AG09309 (cell line): Measurements from ENCODE around the gene OR2G2.

Experiments
- DNase-seq: peaks from one replicate; pipeline ENCODE4 v3.0.0-alpha.2; 2010; ENCODE audit warnings: low read depth
- H3K4me3 ChIP-seq: 2 replicates; pipeline ENCODE4 v1.5.1; 2011; ENCODE audit warnings: mild to moderate bottlenecking, low read depth, low read length, moderate library complexity; ENCODE audit not compliant: control insufficient read depth
- CTCF ChIP-seq: IDR thresholded peaks from 2 replicates; pipeline ENCODE4 v1.5.1; 2011; ENCODE audit warnings: mild to moderate bottlenecking, low read depth, low read length, inconsistent platforms; ENCODE audit not compliant: insufficient read depth, control insufficient read depth; ENCODE audit errors: missing control alignments

OR2G2 gene

GRCh38 chr1:247614625-247615024 is 26.5 kb downstream of the OR2G2 start:
- no peak overlapping the region for H3K4me3 ChIP-seq
- no peak for DNase-seq
- TF ChIP-seq CTCF = no peak

GRCh38 chr1:247627951-247628350 is 39.8 kb downstream of the OR2G2 start:
- no peak for TF ChIP-seq CTCF
- DNase-seq = no peak
- no peak overlapping the region for H3K4me3 ChIP-seq

- no peak for TF ChIP-seq CTCF
- no peak for DNase-seq
- H3K4me3 ChIP-seq = no peak overlapping the region
These were observed 49.9 kb downstream of the OR2G2 start for GRCh38 chr1:247638011-247638410.

- no peak for TF ChIP-seq CTCF
- H3K4me3 ChIP-seq = no peak overlapping the region
- no peak for DNase-seq
These were observed 50.6 kb downstream of the OR2G2 start for GRCh38 chr1:247638781-247639180.
